ENCODE results near the gene CHD1L.
"Not testable (repeated sequence)": the region's sequence is repeated elsewhere in the genome, so short reads cannot be mapped to it uniquely, and the experiment has no call there.

Gene CHD1L

GRCh38 chr1:147233903-147234302 lies 8.6 kb upstream of the CHD1L start:
- DNase-seq: not testable (repeated sequence)

GRCh38 chr1:147235822-147236221 lies 6.7 kb upstream of the CHD1L start:
- DNase-seq: no peak

- DNase-seq: no peak
Measured at GRCh38 chr1:147236448-147236847, 6.0 kb upstream of the CHD1L start.

- no peak for DNase-seq
Measured at GRCh38 chr1:147236959-147237791, 5.3 kb upstream of the CHD1L start.

GRCh38 chr1:147238053-147238902 lies 4.2 kb upstream of the CHD1L start:
- DNase-seq: no peak

GRCh38 chr1:147238925-147239820 lies 3.3 kb upstream of the CHD1L start:
- no peak for DNase-seq

GRCh38 chr1:147240131-147240721 lies 2.3 kb upstream of the CHD1L start:
- not testable (repeated sequence) for DNase-seq

GRCh38 chr1:147241934-147242448 lies 493 bp upstream of the CHD1L start:
- DNase-seq: no peak

- DNase-seq: no peak
Measured at GRCh38 chr1:147243228-147243685, 773 bp downstream of the CHD1L start.

GRCh38 chr1:147243841-147244240 lies 1.4 kb downstream of the CHD1L start:
- no peak for DNase-seq

- DNase-seq: no peak
Measured at GRCh38 chr1:147245129-147245528, 2.6 kb downstream of the CHD1L start.

GRCh38 chr1:147245586-147246021 lies 3.1 kb downstream of the CHD1L start:
- DNase-seq: no peak

- no peak for DNase-seq
Measured at GRCh38 chr1:147246044-147246690, 3.7 kb downstream of the CHD1L start.

GRCh38 chr1:147246910-147247655 lies 4.6 kb downstream of the CHD1L start:
- DNase-seq: no peak

GRCh38 chr1:147247656-147248238 lies 5.3 kb downstream of the CHD1L start:
- DNase-seq: no peak

GRCh38 chr1:147252540-147252939 lies 10.1 kb downstream of the CHD1L start:
- DNase-seq: no peak

GRCh38 chr1:147260956-147261355 lies 18.5 kb downstream of the CHD1L start:
- DNase-seq: no peak

GRCh38 chr1:147264158-147264768 lies 21.8 kb downstream of the CHD1L start:
- DNase-seq: no peak

- no peak for DNase-seq
Measured at GRCh38 chr1:147266381-147266780, 23.9 kb downstream of the CHD1L start.

GRCh38 chr1:147267711-147268110 lies 25.2 kb downstream of the CHD1L start:
- no peak for DNase-seq
